ENCODE data around the gene MAEA. TPM values are rescaled to one million over a fixed set of nuclear protein-coding genes. Genes with fewer than 3 reads are reported as not detected.

The MAEA gene
- total and polyA plus RNA-seq, 4 donors, result 36.3 to 71.8 (median 53.6) TPM

DNA sequence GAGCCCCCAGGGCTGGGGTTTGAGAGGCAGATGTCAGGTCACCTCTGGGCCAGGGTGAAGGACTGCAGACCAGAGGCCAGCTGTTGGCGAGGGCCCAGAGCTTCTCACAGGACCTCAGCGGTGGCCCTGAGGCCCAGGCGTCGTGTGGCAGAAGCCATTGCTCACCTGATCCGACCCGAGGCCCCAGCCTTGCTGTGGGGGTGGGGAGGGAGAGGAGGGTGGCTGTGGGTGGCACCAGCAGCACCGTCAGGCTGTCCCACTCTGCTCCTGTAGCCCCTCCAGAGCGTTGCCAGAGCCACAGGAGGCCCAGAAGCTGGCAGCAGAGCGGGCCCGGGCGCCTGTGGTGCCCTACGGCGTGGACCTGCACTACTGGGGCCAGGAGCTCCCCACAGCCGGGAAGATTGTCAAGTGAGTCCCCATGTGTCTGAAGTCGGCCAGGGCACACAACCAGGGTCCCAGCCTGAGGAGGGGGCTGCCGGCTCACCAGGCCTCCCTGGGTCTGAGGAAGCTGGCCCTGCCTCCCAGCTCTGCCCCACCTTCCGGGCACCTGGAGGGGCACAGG is 86.2 kb downstream of the MAEA start:
- no peaks in the 10 kb centered on the region for H3K4me1 ChIP-seq (ENCODE audit: control insufficient read depth, insufficient read depth, low read length)
- no peaks in the 10 kb centered on the region for H3K9me3 ChIP-seq (ENCODE audit: control insufficient read depth, insufficient read depth, low read length)
- H3K27me3 ChIP-seq (ENCODE audit: control insufficient read depth, insufficient read depth, low read length), result no peaks in the 10 kb centered on the region
- no peak overlapping the region for H3K27ac ChIP-seq (ENCODE audit: low read depth, low read length)
- peaks cover 76% of the 10 kb centered on the region for H3K36me3 ChIP-seq (ENCODE audit: control insufficient read depth, insufficient read depth, low read length)
- H3K4me3 ChIP-seq (ENCODE audit: low read depth, low read length), result no peak overlapping the region
- 92% methylated on average over 17 of the region's 17 CpGs for WGBS (ENCODE audit: insufficient coverage)
- no peak for DNase-seq (ENCODE audit: low read depth in 4 of 6, low spot score in 6 of 6)

DNA sequence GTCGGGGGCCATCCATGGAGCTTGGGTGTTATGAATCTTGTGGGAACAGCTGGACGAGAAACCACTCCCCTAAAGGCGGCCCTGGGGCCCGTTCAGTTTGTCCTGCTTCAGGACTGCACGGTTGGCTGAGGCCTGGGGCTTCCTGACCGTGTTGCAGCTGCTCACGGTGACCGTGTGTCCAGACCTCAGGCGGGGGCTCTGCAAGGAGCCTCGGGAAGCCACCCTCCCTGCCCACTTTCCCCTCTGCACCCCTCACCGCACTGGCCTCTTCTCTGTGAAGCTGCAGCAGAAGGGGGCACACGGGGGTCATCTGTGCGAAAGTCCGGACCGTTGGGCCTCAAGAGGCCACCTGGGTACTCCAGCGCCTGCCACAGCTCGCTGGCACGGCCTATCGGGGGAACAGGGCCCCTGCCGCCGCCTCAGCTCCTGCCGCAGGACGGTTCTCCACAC is 86.7 kb downstream of the MAEA start:
- Histone ChIP-seq H3K4me3 (ENCODE audit: low read depth, low read length) (no peak overlapping the region), H3K27ac (ENCODE audit: low read depth, low read length) (no peak overlapping the region), H3K27me3 (ENCODE audit: control insufficient read depth, insufficient read depth, low read length) (no peaks in the 10 kb centered on the region), H3K36me3 (ENCODE audit: control insufficient read depth, insufficient read depth, low read length) (peaks cover 82% of the 10 kb centered on the region), H3K4me1 (ENCODE audit: control insufficient read depth, insufficient read depth, low read length) (no peaks in the 10 kb centered on the region), H3K9me3 (ENCODE audit: control insufficient read depth, insufficient read depth, low read length) (no peaks in the 10 kb centered on the region)
- DNase-seq (ENCODE audit: low read depth in 4 of 6, low spot score in 6 of 6), result no peak
- 90% methylated on average over 21 of the region's 23 CpGs for WGBS (ENCODE audit: insufficient coverage)

DNA sequence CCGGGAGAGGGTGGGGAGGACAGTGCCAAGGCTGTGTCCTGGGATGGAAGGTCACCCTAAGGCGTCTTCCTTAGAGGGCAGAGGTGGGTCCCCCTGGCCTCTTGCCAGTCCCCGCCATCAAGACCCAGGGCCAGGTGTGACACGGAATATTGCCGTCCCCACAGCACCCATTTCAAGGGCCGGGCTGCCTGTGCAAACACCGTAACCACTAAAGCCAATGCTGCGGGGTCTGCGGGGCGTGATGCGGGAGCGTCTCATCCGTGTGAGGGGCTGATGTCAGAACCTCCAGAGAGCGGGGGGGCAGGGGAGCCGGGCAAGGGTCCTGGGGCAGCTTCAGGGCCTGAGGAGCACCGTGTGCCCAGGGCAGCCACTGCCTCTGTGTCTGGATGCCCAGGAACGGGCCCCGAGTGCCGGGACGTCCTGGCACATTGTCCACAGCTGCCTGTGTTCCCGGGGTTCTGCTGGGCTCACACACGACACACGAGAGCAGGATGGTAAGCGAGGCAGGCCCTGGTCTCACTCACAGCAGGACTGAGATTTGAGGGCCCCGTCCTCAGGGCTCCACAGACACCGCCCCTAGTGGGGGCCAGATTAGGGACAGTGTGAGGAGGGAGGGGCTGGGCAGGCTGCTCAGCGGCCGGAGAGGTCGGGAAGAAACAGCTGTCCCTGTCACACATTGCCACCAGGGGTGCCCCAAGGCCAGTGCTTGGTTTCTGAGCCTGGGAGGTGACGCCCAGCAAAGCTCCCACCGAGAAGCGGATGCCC is 87.3 kb downstream of the MAEA start:
- WGBS (ENCODE audit: insufficient coverage), result 85% methylated on average over 32 of the region's 32 CpGs
- H3K9me3 ChIP-seq (ENCODE audit: control insufficient read depth, insufficient read depth, low read length), result no peaks in the 10 kb centered on the region
- no peak overlapping the region for H3K4me3 ChIP-seq (ENCODE audit: low read depth, low read length)
- DNase-seq (ENCODE audit: low read depth in 4 of 6, low spot score in 6 of 6), result no peak
- peaks cover 88% of the 10 kb centered on the region for H3K36me3 ChIP-seq (ENCODE audit: control insufficient read depth, insufficient read depth, low read length)
- H3K4me1 ChIP-seq (ENCODE audit: control insufficient read depth, insufficient read depth, low read length), result peaks cover 4% of the 10 kb centered on the region
- no peak overlapping the region for H3K27ac ChIP-seq (ENCODE audit: low read depth, low read length)
- H3K27me3 ChIP-seq (ENCODE audit: control insufficient read depth, insufficient read depth, low read length), result no peaks in the 10 kb centered on the region

GRCh38 chr4:1377606-1378261 is 88.0 kb downstream of the MAEA start:
- Histone ChIP-seq H3K4me1 (ENCODE audit: control insufficient read depth, insufficient read depth, low read length) (peaks cover 8% of the 10 kb centered on the region), H3K27ac (ENCODE audit: low read depth, low read length) (no peak overlapping the region), H3K4me3 (ENCODE audit: low read depth, low read length) (no peak overlapping the region), H3K36me3 (ENCODE audit: control insufficient read depth, insufficient read depth, low read length) (peaks cover 92% of the 10 kb centered on the region), H3K27me3 (ENCODE audit: control insufficient read depth, insufficient read depth, low read length) (no peaks in the 10 kb centered on the region), H3K9me3 (ENCODE audit: control insufficient read depth, insufficient read depth, low read length) (no peaks in the 10 kb centered on the region)
- 90% methylated on average over 19 of the region's 19 CpGs for WGBS (ENCODE audit: insufficient coverage)
- no peak for DNase-seq (ENCODE audit: low read depth in 4 of 6, low spot score in 6 of 6)

- no peak overlapping the region for H3K4me3 ChIP-seq (ENCODE audit: low read depth, low read length)
- peaks cover 8% of the 10 kb centered on the region for H3K4me1 ChIP-seq (ENCODE audit: control insufficient read depth, insufficient read depth, low read length)
- no peak overlapping the region for H3K27ac ChIP-seq (ENCODE audit: low read depth, low read length)
- no peak for DNase-seq (ENCODE audit: low read depth in 4 of 6, low spot score in 6 of 6)
- H3K27me3 ChIP-seq (ENCODE audit: control insufficient read depth, insufficient read depth, low read length), result no peaks in the 10 kb centered on the region
- H3K36me3 ChIP-seq (ENCODE audit: control insufficient read depth, insufficient read depth, low read length), result peaks cover 97% of the 10 kb centered on the region
- no peaks in the 10 kb centered on the region for H3K9me3 ChIP-seq (ENCODE audit: control insufficient read depth, insufficient read depth, low read length)
- 92% methylated on average over 29 of the region's 30 CpGs for WGBS (ENCODE audit: insufficient coverage)
Observed at GRCh38 chr4:1378559-1379231, 89.0 kb downstream of the MAEA start.

DNA sequence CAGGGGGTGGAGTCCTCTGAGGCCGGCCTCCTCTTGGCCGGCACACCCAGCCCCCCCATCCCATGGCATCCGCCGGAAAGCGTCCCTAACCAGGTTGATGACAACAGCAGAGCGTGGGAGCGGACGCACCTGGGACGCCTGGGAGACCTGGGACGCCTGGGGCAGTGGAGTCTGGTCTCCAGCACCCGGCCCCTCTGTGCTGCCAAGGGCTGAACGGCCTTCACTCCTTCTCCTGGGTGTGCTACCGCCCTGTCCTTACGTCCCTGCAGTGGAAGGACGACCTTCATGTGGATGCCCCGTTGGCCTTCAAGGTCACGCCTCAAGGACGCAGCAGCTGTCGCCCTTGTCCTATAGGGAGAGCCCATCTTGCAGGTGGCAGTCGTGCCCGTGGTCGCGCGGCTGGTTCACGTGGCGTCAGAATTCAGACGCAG is 89.7 kb downstream of the MAEA start:
- Histone ChIP-seq H3K4me3 (ENCODE audit: low read depth, low read length) (no peak overlapping the region), H3K4me1 (ENCODE audit: control insufficient read depth, insufficient read depth, low read length) (peaks cover 8% of the 10 kb centered on the region), H3K27me3 (ENCODE audit: control insufficient read depth, insufficient read depth, low read length) (no peaks in the 10 kb centered on the region), H3K36me3 (ENCODE audit: control insufficient read depth, insufficient read depth, low read length) (peaks cover 97% of the 10 kb centered on the region), H3K9me3 (ENCODE audit: control insufficient read depth, insufficient read depth, low read length) (no peaks in the 10 kb centered on the region), H3K27ac (ENCODE audit: low read depth, low read length) (no peak overlapping the region)
- 95% methylated on average over 25 of the region's 27 CpGs for WGBS (ENCODE audit: insufficient coverage)
- DNase-seq (ENCODE audit: low read depth in 4 of 6, low spot score in 6 of 6), result no peak

DNA sequence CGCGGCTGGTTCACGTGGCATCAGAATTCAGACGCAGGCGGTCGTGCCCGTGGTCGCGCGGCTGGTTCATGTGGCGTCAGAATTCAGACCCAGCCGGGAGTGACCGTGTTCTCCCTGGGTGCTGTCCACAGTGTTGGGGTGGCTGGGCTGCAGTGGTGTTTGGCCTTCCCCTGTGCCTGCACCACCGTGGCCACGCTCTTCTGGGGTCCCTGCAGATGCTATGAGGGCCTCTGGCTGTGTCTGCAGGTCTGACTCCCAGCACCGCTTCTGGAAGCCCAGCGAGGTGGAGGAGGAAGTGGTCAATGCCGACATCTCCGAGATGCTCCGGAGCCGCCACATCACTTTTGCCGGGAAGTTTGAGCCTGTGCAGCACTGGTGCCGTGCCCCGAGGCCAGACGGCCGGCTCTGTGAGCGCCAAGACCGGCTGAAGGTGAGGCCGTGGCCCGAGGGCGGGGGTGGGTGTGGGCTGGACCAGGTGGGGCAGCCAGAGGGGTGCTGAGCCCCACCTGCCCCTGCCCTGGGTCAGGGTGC is 90.2 kb downstream of the MAEA start:
- peaks cover 8% of the 10 kb centered on the region for H3K4me1 ChIP-seq (ENCODE audit: control insufficient read depth, insufficient read depth, low read length)
- no peaks in the 10 kb centered on the region for H3K9me3 ChIP-seq (ENCODE audit: control insufficient read depth, insufficient read depth, low read length)
- H3K27me3 ChIP-seq (ENCODE audit: control insufficient read depth, insufficient read depth, low read length), result no peaks in the 10 kb centered on the region
- H3K4me3 ChIP-seq (ENCODE audit: low read depth, low read length), result no peak overlapping the region
- no peak overlapping the region for H3K27ac ChIP-seq (ENCODE audit: low read depth, low read length)
- peaks cover 97% of the 10 kb centered on the region for H3K36me3 ChIP-seq (ENCODE audit: control insufficient read depth, insufficient read depth, low read length)
- DNase-seq (ENCODE audit: low read depth in 4 of 6, low spot score in 6 of 6), result no peak
- WGBS (ENCODE audit: insufficient coverage), result 97% methylated on average over 31 of the region's 31 CpGs

DNA sequence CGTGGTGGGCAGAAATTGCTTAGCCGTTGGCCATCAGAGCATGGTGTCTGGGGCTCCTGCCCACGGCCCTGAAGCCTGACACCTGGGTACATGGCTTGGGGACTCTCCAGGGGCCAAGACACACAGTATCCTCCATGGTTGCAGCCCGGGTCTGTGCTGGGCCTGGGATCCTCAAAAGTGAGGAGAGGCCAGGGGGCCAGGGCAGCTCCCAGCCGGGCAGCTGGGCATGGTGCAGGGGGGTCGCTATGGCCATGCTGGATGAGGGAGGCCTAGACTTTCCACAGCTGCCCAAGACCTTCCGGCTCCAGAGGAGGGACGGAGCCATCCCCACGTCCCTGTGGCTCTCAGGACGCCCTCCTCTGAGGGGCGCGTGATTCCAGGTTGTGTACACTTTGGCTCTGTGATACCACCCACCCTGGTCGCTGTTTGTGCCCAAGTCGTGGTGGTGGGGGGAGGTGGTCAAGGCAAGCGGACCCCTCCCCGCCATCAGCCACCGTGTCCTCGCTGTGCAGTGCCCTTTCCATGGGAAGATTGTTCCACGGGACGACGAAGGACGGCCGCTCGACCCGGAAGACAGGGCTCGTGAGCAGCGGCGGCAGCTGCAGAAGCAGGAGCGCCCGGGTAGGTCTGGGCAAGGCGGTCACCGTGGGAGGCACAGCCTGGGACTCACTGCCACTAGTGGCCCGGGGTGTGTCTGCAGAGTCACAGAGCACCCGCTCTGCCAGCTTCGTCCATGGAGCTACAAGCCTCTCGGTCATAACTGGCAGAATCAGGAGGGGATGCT is 90.9 kb downstream of the MAEA start:
- H3K4me3 ChIP-seq (ENCODE audit: low read depth, low read length), result no peak overlapping the region
- H3K4me1 ChIP-seq (ENCODE audit: control insufficient read depth, insufficient read depth, low read length), result peaks cover 8% of the 10 kb centered on the region
- H3K27ac ChIP-seq (ENCODE audit: low read depth, low read length), result no peak overlapping the region
- no peaks in the 10 kb centered on the region for H3K27me3 ChIP-seq (ENCODE audit: control insufficient read depth, insufficient read depth, low read length)
- H3K36me3 ChIP-seq (ENCODE audit: control insufficient read depth, insufficient read depth, low read length), result peaks cover 97% of the 10 kb centered on the region
- no peaks in the 10 kb centered on the region for H3K9me3 ChIP-seq (ENCODE audit: control insufficient read depth, insufficient read depth, low read length)
- WGBS (ENCODE audit: insufficient coverage), result 95% methylated on average over 35 of the region's 36 CpGs
- no peak for DNase-seq (ENCODE audit: low read depth in 4 of 6, low spot score in 6 of 6)

DNA sequence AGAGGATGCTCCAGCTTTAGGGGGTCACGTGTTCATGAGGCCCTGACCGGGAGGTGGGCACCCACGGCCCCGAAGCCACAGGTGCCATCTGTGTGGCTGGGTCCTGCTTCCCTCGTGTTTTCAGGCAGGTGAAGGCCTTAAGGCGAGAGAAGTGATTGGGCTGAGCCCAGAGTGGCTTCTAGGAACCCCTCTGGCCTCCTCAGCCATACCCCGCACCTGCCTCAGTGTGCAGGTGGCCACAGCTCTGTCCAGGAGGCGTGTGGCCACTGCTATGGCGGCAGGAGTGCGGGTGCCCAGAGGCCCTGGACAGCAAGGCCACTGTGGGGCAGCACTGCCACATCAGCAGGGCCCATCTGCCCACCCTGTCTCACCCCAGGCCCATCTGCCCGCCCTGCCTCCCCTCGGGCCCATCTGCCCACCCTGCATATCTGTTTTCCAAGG is 91.5 kb downstream of the MAEA start:
- no peaks in the 10 kb centered on the region for H3K27me3 ChIP-seq (ENCODE audit: control insufficient read depth, insufficient read depth, low read length)
- H3K27ac ChIP-seq (ENCODE audit: low read depth, low read length), result no peak overlapping the region
- no peaks in the 10 kb centered on the region for H3K9me3 ChIP-seq (ENCODE audit: control insufficient read depth, insufficient read depth, low read length)
- no peak for DNase-seq (ENCODE audit: low read depth in 4 of 6, low spot score in 6 of 6)
- peaks cover 97% of the 10 kb centered on the region for H3K36me3 ChIP-seq (ENCODE audit: control insufficient read depth, insufficient read depth, low read length)
- H3K4me1 ChIP-seq (ENCODE audit: control insufficient read depth, insufficient read depth, low read length), result peaks cover 8% of the 10 kb centered on the region
- H3K4me3 ChIP-seq (ENCODE audit: low read depth, low read length), result no peak overlapping the region
- WGBS (ENCODE audit: insufficient coverage), result 98% methylated on average over 11 of the region's 12 CpGs

Measured in spinal cord (tissue), 10 donors.